ENCODE results near the gene TRIP12. TPM values are rescaled to one million over a fixed set of nuclear protein-coding genes. Genes with fewer than 3 reads are reported as not detected.
A peak's percentile ranks its signal among the peaks of the same experiment; 100 is the strongest.
"Not testable (repeated sequence)": the region's sequence is repeated elsewhere in the genome, so short reads cannot be mapped to it uniquely, and the experiment has no call there.

The TRIP12 gene
- total RNA-seq, 4 donors from 2014 or later, result 131 to 343 (median 194) TPM

- H3K9me3 ChIP-seq, result no peaks in the 10 kb centered on the region
- H3K4me3 ChIP-seq, result no peak overlapping the region
- TF ChIP-seq CTCF (IDR thresholded peaks at IDR 0.05) (no peak), POLR2A (IDR thresholded peaks at IDR 0.05) (no peak)
- no peaks in the 10 kb centered on the region for H3K4me1 ChIP-seq
- no peaks in the 10 kb centered on the region for H3K27me3 ChIP-seq
- DNase-seq, result no peak
- H3K36me3 ChIP-seq, result no peaks in the 10 kb centered on the region
- no peak overlapping the region for H3K27ac ChIP-seq
Measured at GRCh38 chr2:229726643-229727042, 195.2 kb downstream of the TRIP12 start.

GRCh38 chr2:229725716-229726574 is 195.9 kb downstream of the TRIP12 start:
- H3K27me3 ChIP-seq, result no peaks in the 10 kb centered on the region
- H3K4me3 ChIP-seq, result no peak overlapping the region
- H3K4me1 ChIP-seq, result no peaks in the 10 kb centered on the region
- no peaks in the 10 kb centered on the region for H3K36me3 ChIP-seq
- DNase-seq, result no peak
- no peak for TF ChIP-seq CTCF (IDR thresholded peaks at IDR 0.05)
- no peak for TF ChIP-seq POLR2A (IDR thresholded peaks at IDR 0.05)
- H3K27ac ChIP-seq, result no peak overlapping the region
- no peaks in the 10 kb centered on the region for H3K9me3 ChIP-seq

DNA sequence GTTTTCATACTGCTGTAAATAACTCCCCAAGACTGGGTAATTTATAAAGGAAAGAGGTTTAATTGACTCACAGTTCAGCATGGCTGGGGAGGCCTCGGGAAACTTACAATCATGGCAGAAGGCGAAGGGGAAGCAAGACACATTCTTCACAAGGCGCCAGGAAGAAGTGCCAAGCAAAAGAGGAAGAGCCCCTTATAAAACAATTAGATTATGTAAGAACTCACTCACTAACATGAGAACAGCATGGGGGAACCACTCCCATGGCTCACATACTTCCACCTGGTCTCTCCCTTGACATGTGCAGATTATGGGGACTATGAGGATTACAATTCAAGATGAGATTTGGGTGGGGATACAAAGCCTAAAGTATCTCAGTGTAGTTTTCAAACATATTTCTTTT is 198.6 kb downstream of the TRIP12 start:
- H3K36me3 ChIP-seq, H3K27me3 ChIP-seq, DNase-seq, H3K27ac ChIP-seq, H3K9me3 ChIP-seq, H3K4me3 ChIP-seq, H3K4me1 ChIP-seq: not testable (repeated sequence)

DNA sequence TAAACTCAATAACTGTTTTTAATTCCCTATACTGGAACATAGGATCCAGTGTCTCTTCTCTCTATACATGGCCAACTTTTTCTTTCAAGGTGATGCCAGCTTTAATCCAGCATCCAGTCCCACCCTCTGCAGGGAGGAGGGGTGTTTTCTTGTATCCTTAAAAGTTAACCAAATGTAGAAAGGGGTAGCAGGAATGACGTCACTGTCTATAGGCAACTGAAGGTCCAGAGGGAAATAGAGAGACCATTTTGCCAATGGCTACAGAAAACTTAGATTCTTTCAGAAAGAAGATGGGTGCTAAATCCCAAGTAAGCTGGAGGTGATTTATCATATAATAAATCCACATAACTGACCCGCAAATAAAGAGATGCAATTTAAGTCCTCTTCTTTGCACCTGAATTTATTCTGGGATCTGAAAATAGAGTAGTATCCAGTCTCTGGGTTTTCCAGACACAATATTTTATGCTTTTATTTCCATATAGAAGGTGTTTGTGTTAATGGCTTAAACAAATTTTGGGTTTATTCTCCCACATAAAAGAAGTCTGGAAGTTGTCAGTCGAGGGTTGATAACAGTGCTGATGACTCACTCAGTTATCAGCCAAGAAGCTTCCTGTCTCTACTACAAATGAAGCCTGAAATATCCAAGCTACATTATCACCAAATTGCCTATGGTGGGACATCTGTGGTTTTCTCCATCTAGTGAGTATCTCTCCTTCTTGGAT is 201.7 kb downstream of the TRIP12 start:
- Histone ChIP-seq H3K4me1 (peaks cover 0 to 3% (median under 1%) of the 10 kb centered on the region in 4 donors), H3K9me3 (no peaks in the 10 kb centered on the region), H3K27me3 (peaks cover 0 to 6% of the 10 kb centered on the region in 2 donors), H3K27ac (no peak overlapping the region), H3K36me3 (no peaks in the 10 kb centered on the region), H3K4me3 (no peak overlapping the region)
- TF ChIP-seq CTCF (IDR thresholded peaks at IDR 0.05) (no peak), POLR2A (IDR thresholded peaks at IDR 0.05) (no peak)
- no peak for DNase-seq

DNA sequence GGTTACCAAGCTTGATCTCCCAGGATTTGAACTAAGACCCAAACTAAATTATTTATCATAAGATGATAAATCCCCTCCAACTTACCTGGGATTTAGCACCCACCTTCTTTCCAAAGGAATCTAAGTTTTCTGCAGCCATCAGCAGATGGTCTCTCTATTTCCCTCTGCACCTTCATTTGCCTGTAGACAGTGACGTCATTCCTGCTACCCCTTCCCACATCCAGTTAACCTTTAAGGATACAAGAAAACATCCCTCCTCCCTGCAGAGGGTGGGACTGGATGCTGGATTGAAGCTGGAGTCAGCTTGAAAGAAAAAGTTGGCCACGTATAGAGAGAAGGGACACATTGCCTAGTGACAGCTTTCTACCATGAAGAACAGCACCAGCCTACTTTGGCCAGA is 203.8 kb downstream of the TRIP12 start:
- no peaks in the 10 kb centered on the region for H3K36me3 ChIP-seq
- H3K27me3 ChIP-seq, result peaks cover 0 to 15% of the 10 kb centered on the region in 2 donors
- H3K27ac ChIP-seq, result no peak overlapping the region
- H3K4me3 ChIP-seq, result no peak overlapping the region
- peaks cover 0 to 23% (median 8%) of the 10 kb centered on the region in 4 donors for H3K4me1 ChIP-seq
- no peak for TF ChIP-seq POLR2A (IDR thresholded peaks at IDR 0.05)
- no peak for DNase-seq
- no peaks in the 10 kb centered on the region for H3K9me3 ChIP-seq

- no peak overlapping the region for H3K4me3 ChIP-seq
- no peak overlapping the region for H3K27ac ChIP-seq
- no peak for DNase-seq
- no peaks in the 10 kb centered on the region for H3K36me3 ChIP-seq
- peaks cover 0 to 16% of the 10 kb centered on the region in 2 donors for H3K27me3 ChIP-seq
- no peaks in the 10 kb centered on the region for H3K9me3 ChIP-seq
- H3K4me1 ChIP-seq, result peaks cover 0 to 23% (median 8%) of the 10 kb centered on the region in 4 donors
- TF ChIP-seq POLR2A (IDR thresholded peaks at IDR 0.05) (no peak), CTCF (IDR thresholded peaks at IDR 0.05) (peak in 1 of 6 experiments; percentile 20)
Measured at GRCh38 chr2:229715895-229716507, 205.8 kb downstream of the TRIP12 start.

All from Peyer's patch (tissue), 4 donors.